H9 (cell line): ENCODE results near the gene GFRA1. TPM values are rescaled to one million over a fixed set of nuclear protein-coding genes. Genes with fewer than 3 reads are reported as not detected.

Experiments used
- DNase-seq: peaks from one replicate; pipeline ENCODE4 v3.0.0-alpha.2; 2017
- H2AFZ ChIP-seq: one replicate; pipeline ENCODE4 v1.6.1; 2013; ENCODE audit warnings: mild to moderate bottlenecking, low read length, control low read depth, moderate library complexity
- H2AK5ac ChIP-seq: 2 replicates; pipeline ENCODE4 v1.6.1; 2013; ENCODE audit warnings: low read length, control low read depth, mixed read lengths; ENCODE audit not compliant: insufficient read length
- H2BK120ac ChIP-seq: one replicate; pipeline ENCODE4 v1.6.1; 2013; ENCODE audit warnings: low read depth, mild to moderate bottlenecking, low read length, control low read depth, inconsistent platforms; ENCODE audit not compliant: poor library complexity, severe bottlenecking
- H2BK12ac ChIP-seq: 2 replicates; pipeline ENCODE4 v1.6.1; 2013; ENCODE audit warnings: low read length, control low read depth, mixed read lengths, low read depth; ENCODE audit not compliant: insufficient read length
- H2BK15ac ChIP-seq: 2 replicates; pipeline ENCODE4 v1.6.1; 2013; ENCODE audit warnings: low read depth, low read length, control low read depth
- H2BK20ac ChIP-seq: one replicate; pipeline ENCODE4 v1.6.1; 2013; ENCODE audit warnings: low read depth, mild to moderate bottlenecking, low read length, control low read depth, inconsistent platforms; ENCODE audit not compliant: poor library complexity, severe bottlenecking
- H2BK5ac ChIP-seq: 2 replicates; pipeline ENCODE4 v1.6.1; 2013; ENCODE audit warnings: low read length, control low read depth, mixed read lengths; ENCODE audit not compliant: insufficient read length
- H3K14ac ChIP-seq: 2 replicates; pipeline ENCODE4 v1.6.1; 2013; ENCODE audit warnings: low read length, control low read depth; ENCODE audit not compliant: insufficient read depth
- H3K18ac ChIP-seq: 2 replicates; pipeline ENCODE4 v1.6.1; 2013; ENCODE audit warnings: low read depth, mild to moderate bottlenecking, mixed read lengths, low read length, control low read depth; ENCODE audit not compliant: insufficient read length
- H3K23ac ChIP-seq: 2 replicates; pipeline ENCODE4 v1.6.1; 2013; ENCODE audit warnings: low read length, control low read depth, mixed read lengths, low read depth; ENCODE audit not compliant: insufficient read length
- H3K23me2 ChIP-seq: 2 replicates; pipeline ENCODE4 v1.6.1; 2013; ENCODE audit warnings: low read depth, mild to moderate bottlenecking, mixed read lengths, low read length, control low read depth; ENCODE audit not compliant: insufficient read length, poor library complexity, severe bottlenecking
- H3K27ac ChIP-seq: 2 replicates; pipeline ENCODE4 v1.5.1; 2013; ENCODE audit warnings: low read length, control low read depth, mixed read lengths, low read depth; ENCODE audit not compliant: insufficient read length
- H3K27me3 ChIP-seq: 2 replicates; pipeline ENCODE4 v1.6.1; 2013; ENCODE audit warnings: low read length, control low read depth, inconsistent platforms; ENCODE audit not compliant: insufficient read depth
- H3K4ac ChIP-seq: 2 replicates; pipeline ENCODE4 v1.6.1; 2013; ENCODE audit warnings: low read depth, mild to moderate bottlenecking, control low read depth, inconsistent platforms, low read length, moderate library complexity
- H3K4me1 ChIP-seq: 2 replicates; pipeline ENCODE4 v1.6.1; 2013; ENCODE audit warnings: low read length, control low read depth, inconsistent platforms; ENCODE audit not compliant: insufficient read depth
- H3K4me2 ChIP-seq: 2 replicates; pipeline ENCODE4 v1.6.1; 2013; ENCODE audit warnings: low read length, control low read depth, mixed read lengths; ENCODE audit not compliant: insufficient read length, insufficient read depth
- H3K56ac ChIP-seq: 2 replicates; pipeline ENCODE4 v1.6.1; 2013; ENCODE audit warnings: low read depth, mild to moderate bottlenecking, mixed read lengths, low read length, control low read depth; ENCODE audit not compliant: insufficient read length
- H3K79me1 ChIP-seq: 2 replicates; pipeline ENCODE4 v1.6.1; 2013; ENCODE audit warnings: low read depth, mild to moderate bottlenecking, moderate library complexity, low read length, control low read depth, inconsistent platforms; ENCODE audit not compliant: insufficient read depth, poor library complexity, severe bottlenecking
- H3K79me2 ChIP-seq: 2 replicates; pipeline ENCODE4 v1.6.1; 2013; ENCODE audit warnings: low read length, control low read depth, inconsistent platforms; ENCODE audit not compliant: insufficient read depth
- H3K9ac ChIP-seq: 2 replicates; pipeline ENCODE4 v1.6.1; 2013; ENCODE audit warnings: low read length, control low read depth, mixed read lengths; ENCODE audit not compliant: insufficient read length; ENCODE audit errors: extremely low read depth
- H3K9me3 ChIP-seq: one replicate; pipeline ENCODE4 v1.6.1; 2013; ENCODE audit warnings: low read depth, low read length, inconsistent platforms; ENCODE audit not compliant: control insufficient read depth
- H3T11ph ChIP-seq: one replicate; pipeline ENCODE4 v1.6.1; 2013; ENCODE audit warnings: mild to moderate bottlenecking, low read length, control low read depth, inconsistent platforms
- H4K20me1 ChIP-seq: one replicate; pipeline ENCODE4 v1.6.1; 2013; ENCODE audit not compliant: control insufficient read depth, insufficient read length, insufficient read depth
- H4K5ac ChIP-seq: 2 replicates; pipeline ENCODE4 v1.6.1; 2013; ENCODE audit warnings: low read depth, mild to moderate bottlenecking, mixed read lengths, low read length, control low read depth; ENCODE audit not compliant: insufficient read length
- H4K8ac ChIP-seq: replicated peaks from 2 replicates; pipeline ENCODE4 v1.6.1; 2013; ENCODE audit warnings: low read length, control low read depth, mixed read lengths, low read depth; ENCODE audit not compliant: insufficient read length
- H4K91ac ChIP-seq: 2 replicates; pipeline ENCODE4 v1.6.1; 2013; ENCODE audit warnings: low read depth, mild to moderate bottlenecking, moderate library complexity, mixed read lengths, low read length, control low read depth; ENCODE audit not compliant: insufficient read length
- H3K27ac Mint-ChIP-seq, 3 experiments: 2 replicates in 2 of 3; 3 replicates in 1 of 3; pipeline ENCODE4 v1.8.0; 2020 to 2021; ENCODE audit warnings: mixed read lengths in 3 of 3, mild to moderate bottlenecking in 1 of 3, moderate library complexity in 1 of 3
- H3K27me3 Mint-ChIP-seq: 2 replicates; pipeline ENCODE4 v1.8.0; 2021; ENCODE audit warnings: low read depth, mild to moderate bottlenecking, moderate library complexity, mixed read lengths
- H3K36me3 Mint-ChIP-seq, 3 experiments: 2 replicates in 2 of 3; 3 replicates in 1 of 3; pipeline ENCODE4 v1.8.0; 2020 to 2021; ENCODE audit warnings: low read depth in 3 of 3, mixed read lengths in 3 of 3; ENCODE audit not compliant: insufficient read depth in 1 of 3
- H3K4me1 Mint-ChIP-seq, 2 experiments: 2 replicates each; pipeline ENCODE4 v1.8.0; 2020; ENCODE audit warnings: mixed read lengths in 2 of 2
- H3K4me3 Mint-ChIP-seq, 2 experiments: 2 replicates in 1 of 2; 3 replicates in 1 of 2; pipeline ENCODE4 v1.8.0; 2020 to 2021; ENCODE audit warnings: mild to moderate bottlenecking in 2 of 2, mixed read lengths in 2 of 2, moderate library complexity in 1 of 2
- H3K9me3 Mint-ChIP-seq, 2 experiments: 2 replicates in 1 of 2; 3 replicates in 1 of 2; pipeline ENCODE4 v1.8.0; 2020; ENCODE audit warnings: mild to moderate bottlenecking in 2 of 2, mixed read lengths in 2 of 2, moderate library complexity in 1 of 2
- WGBS: extraction: QIAGEN DNeasy Blood & Tissue Kit; methylation state at CpG from one replicate; pipeline ENCODE4 v1.1.7; 2013; ENCODE audit warnings: missing lambda C conversion rate, low lambda C conversion rate, mixed read lengths; ENCODE audit not compliant: insufficient read length; ENCODE audit errors: extremely low coverage; 5-methylcytosine and 5-hydroxymethylcytosine counted together
- total RNA-seq: library from RNA; stranded (reverse); gene quantifications from 2 replicates; pipeline ENCODE4 v1.2.1, GENCODE V29; 2021
- TF ChIP-seq, protein P1 (sequence below): fragments of 200-600 bp; sonication (generic); conservative IDR thresholded peaks from 3 replicates; pipeline ENCODE4 v1.8.0; 2021; ENCODE audit warnings: antibody characterized with exemption, mild to moderate bottlenecking

The GFRA1 gene
- total RNA-seq, 1 experiment from 2014 or later = 0.24 TPM

DNA sequence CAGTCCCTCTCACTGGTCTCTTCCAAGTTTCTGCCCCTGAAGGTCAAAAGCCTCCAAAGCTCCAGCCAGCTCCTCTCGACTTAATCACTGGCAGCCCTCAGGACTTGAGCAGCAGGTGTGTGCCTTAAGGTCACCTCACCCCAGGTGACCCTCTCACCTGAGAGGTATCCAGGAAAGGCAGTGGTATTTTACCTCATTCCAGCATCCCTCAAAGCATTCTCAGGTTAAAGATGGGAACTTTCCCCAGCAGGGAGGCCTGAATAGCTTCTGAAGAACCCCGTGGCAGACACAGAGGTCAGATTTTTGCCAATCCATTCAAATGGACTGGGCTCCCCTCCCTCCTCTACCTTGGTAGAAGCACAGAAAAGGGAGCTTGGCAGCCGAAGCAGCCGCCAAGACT is 148.2 kb downstream of the GFRA1 start:
- no peak overlapping the region for H3K4me2 ChIP-seq
- H2BK15ac ChIP-seq = no peak overlapping the region
- no peak overlapping the region for H2AK5ac ChIP-seq
- no CpG with 5 or more reads among the region's 4 CpGs for WGBS
- H3K27me3 ChIP-seq = no peaks in the 10 kb centered on the region
- no peaks in the 10 kb centered on the region for H3K79me1 ChIP-seq
- no peaks in the 10 kb centered on the region for H3K36me3 Mint-ChIP-seq
- H2BK120ac ChIP-seq = no peak overlapping the region
- no peak overlapping the region for H3K4me3 Mint-ChIP-seq
- peaks cover 2% of the 10 kb centered on the region; the same call in 1 of the 2 replicates for H3K4me1 ChIP-seq
- H3K4ac ChIP-seq = no peak overlapping the region
- no peak overlapping the region for H3T11ph ChIP-seq
- H2BK12ac ChIP-seq = no peak overlapping the region
- no peak overlapping the region for H3K23ac ChIP-seq
- H4K20me1 ChIP-seq = no peaks in the 10 kb centered on the region
- no peak overlapping the region for H2BK20ac ChIP-seq
- H3K14ac ChIP-seq = no peak overlapping the region
- TF ChIP-seq, protein P1, sequence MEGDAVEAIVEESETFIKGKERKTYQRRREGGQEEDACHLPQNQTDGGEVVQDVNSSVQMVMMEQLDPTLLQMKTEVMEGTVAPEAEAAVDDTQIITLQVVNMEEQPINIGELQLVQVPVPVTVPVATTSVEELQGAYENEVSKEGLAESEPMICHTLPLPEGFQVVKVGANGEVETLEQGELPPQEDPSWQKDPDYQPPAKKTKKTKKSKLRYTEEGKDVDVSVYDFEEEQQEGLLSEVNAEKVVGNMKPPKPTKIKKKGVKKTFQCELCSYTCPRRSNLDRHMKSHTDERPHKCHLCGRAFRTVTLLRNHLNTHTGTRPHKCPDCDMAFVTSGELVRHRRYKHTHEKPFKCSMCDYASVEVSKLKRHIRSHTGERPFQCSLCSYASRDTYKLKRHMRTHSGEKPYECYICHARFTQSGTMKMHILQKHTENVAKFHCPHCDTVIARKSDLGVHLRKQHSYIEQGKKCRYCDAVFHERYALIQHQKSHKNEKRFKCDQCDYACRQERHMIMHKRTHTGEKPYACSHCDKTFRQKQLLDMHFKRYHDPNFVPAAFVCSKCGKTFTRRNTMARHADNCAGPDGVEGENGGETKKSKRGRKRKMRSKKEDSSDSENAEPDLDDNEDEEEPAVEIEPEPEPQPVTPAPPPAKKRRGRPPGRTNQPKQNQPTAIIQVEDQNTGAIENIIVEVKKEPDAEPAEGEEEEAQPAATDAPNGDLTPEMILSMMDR = no peak
- no peak overlapping the region for H2AFZ ChIP-seq
- H2BK5ac ChIP-seq = no peak overlapping the region
- H3K27ac Mint-ChIP-seq = no peak overlapping the region
- no peak overlapping the region for H3K9ac ChIP-seq
- no peaks in the 10 kb centered on the region for H3K9me3 ChIP-seq
- peaks cover 0 to 4% of the 10 kb centered on the region in 2 experiments; a peak in 2 of 5 replicates for H3K9me3 Mint-ChIP-seq
- H3K4me1 Mint-ChIP-seq = peaks cover 17 to 22% of the 10 kb centered on the region in 2 experiments
- peak; percentile 64 for DNase-seq
- H3K18ac ChIP-seq = no peak overlapping the region
- no peak overlapping the region for H4K5ac ChIP-seq
- no peaks in the 10 kb centered on the region for H3K23me2 ChIP-seq
- no peaks in the 10 kb centered on the region for H3K79me2 ChIP-seq
- no peak overlapping the region for H3K56ac ChIP-seq
- H4K8ac ChIP-seq = no peak overlapping the region
- H3K27ac ChIP-seq = no peak overlapping the region
- peaks cover 75% of the 10 kb centered on the region for H3K27me3 Mint-ChIP-seq
- H4K91ac ChIP-seq = no peak overlapping the region
